Measurements from ENCODE around the gene SPTBN5.
"Not testable (repeated sequence)": the region's sequence is repeated elsewhere in the genome, so short reads cannot be mapped to it uniquely, and the experiment has no call there.

The SPTBN5 gene

DNA sequence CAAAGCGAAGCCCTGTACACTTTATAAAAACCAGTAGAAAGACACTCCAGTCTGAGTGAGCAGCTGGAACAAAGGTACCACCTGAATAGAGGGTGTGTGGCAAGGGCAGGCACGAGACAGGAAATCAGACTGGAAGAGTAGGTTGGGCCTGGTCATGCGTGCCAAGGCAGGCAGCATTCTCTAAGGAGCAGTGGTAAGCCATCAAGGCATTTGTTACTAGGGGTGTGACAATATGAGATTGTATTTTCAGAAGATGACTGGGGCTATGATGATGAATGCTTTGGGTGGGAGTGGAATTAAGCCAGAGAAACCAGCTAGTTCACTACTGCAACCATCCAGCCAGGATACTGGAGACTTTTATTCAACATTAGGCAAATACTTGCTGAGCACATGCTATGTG is 61.0 kb downstream of the SPTBN5 start:
- Histone ChIP-seq H3K4me2 (ENCODE audit: low read depth, low read length, poor library complexity, severe bottlenecking) (peak overlapping the region; percentile 75), H3F3A (ENCODE audit: low read depth) (peaks cover 12% of the 10 kb centered on the region), H2AFZ (ENCODE audit: low read length) (no peak overlapping the region), H3K27me3 (ENCODE audit: insufficient read depth, low read length, poor library complexity, severe bottlenecking) (no peaks in the 10 kb centered on the region), H4K20me1 (ENCODE audit: insufficient read depth, low read length, poor library complexity, severe bottlenecking) (no peaks in the 10 kb centered on the region), H3K9me2 (replicated peaks; ENCODE audit: low read depth, low read length) (no peaks in the 10 kb centered on the region), H3K4me3 (ENCODE audit: low read length, poor library complexity, severe bottlenecking) (peak overlapping the region; percentile 21), H3K36me3 (ENCODE audit: insufficient read depth, low read length) (no peaks in the 10 kb centered on the region), H3K9me3 (ENCODE audit: insufficient read depth, low read depth, low read length) (no peaks in the 10 kb centered on the region), H3K79me2 (ENCODE audit: insufficient read depth, low read length) (peaks cover 42% of the 10 kb centered on the region), H3K9ac (ENCODE audit: low read depth, low read length, poor library complexity, severe bottlenecking) (peak overlapping the region; percentile 45), H3K4me1 (ENCODE audit: insufficient read depth, low read length, poor library complexity, severe bottlenecking) (peaks cover 72% of the 10 kb centered on the region)
- no peak for TF ChIP-seq EZH2phosphoT487 (IDR thresholded peaks at IDR 0.05; ENCODE audit: borderline replicate concordance)
- TF ChIP-seq, protein P1, sequence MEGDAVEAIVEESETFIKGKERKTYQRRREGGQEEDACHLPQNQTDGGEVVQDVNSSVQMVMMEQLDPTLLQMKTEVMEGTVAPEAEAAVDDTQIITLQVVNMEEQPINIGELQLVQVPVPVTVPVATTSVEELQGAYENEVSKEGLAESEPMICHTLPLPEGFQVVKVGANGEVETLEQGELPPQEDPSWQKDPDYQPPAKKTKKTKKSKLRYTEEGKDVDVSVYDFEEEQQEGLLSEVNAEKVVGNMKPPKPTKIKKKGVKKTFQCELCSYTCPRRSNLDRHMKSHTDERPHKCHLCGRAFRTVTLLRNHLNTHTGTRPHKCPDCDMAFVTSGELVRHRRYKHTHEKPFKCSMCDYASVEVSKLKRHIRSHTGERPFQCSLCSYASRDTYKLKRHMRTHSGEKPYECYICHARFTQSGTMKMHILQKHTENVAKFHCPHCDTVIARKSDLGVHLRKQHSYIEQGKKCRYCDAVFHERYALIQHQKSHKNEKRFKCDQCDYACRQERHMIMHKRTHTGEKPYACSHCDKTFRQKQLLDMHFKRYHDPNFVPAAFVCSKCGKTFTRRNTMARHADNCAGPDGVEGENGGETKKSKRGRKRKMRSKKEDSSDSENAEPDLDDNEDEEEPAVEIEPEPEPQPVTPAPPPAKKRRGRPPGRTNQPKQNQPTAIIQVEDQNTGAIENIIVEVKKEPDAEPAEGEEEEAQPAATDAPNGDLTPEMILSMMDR (conservative IDR thresholded peaks at IDR 0.05; ENCODE audit: low read length), result no peak

DNA sequence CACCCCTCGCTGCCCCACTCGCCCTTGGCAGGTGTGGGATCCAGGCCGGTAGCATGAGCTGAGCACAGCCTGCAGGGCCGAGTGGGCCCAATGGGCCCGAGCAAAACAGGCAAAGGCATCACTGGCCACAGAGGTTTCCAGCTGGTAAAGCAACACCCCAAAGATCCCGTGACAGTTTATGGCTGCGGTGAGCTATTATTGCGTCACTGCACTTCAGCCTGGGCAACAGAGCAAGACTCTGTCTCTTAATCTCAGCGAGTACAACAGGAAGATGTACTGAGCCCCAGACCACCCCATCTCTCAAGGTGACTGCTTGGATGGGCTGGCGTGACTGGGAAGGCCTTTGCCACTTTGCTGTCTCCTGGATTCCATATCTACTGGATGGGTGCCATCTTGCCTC is 61.6 kb downstream of the SPTBN5 start:
- Histone ChIP-seq H3K4me1 (ENCODE audit: insufficient read depth, low read length, poor library complexity, severe bottlenecking) (peaks cover 77% of the 10 kb centered on the region), H3K9me3 (ENCODE audit: insufficient read depth, low read depth, low read length) (no peaks in the 10 kb centered on the region), H4K20me1 (ENCODE audit: insufficient read depth, low read length, poor library complexity, severe bottlenecking) (no peaks in the 10 kb centered on the region), H3K27me3 (ENCODE audit: insufficient read depth, low read length, poor library complexity, severe bottlenecking) (no peaks in the 10 kb centered on the region), H3K36me3 (ENCODE audit: insufficient read depth, low read length) (no peaks in the 10 kb centered on the region), H3K4me2 (ENCODE audit: low read depth, low read length, poor library complexity, severe bottlenecking) (peak overlapping the region; percentile 75), H2AFZ (ENCODE audit: low read length) (no peak overlapping the region), H3K4me3 (ENCODE audit: low read length, poor library complexity, severe bottlenecking) (peak overlapping the region; percentile 46), H3F3A (ENCODE audit: low read depth) (peaks cover 12% of the 10 kb centered on the region), H3K79me2 (ENCODE audit: insufficient read depth, low read length) (peaks cover 42% of the 10 kb centered on the region), H3K9ac (ENCODE audit: low read depth, low read length, poor library complexity, severe bottlenecking) (peak overlapping the region; percentile 45), H3K9me2 (replicated peaks; ENCODE audit: low read depth, low read length) (no peaks in the 10 kb centered on the region)
- TF ChIP-seq, protein P1 (conservative IDR thresholded peaks at IDR 0.05; ENCODE audit: low read length), result no peak
- TF ChIP-seq EZH2phosphoT487 (IDR thresholded peaks at IDR 0.05; ENCODE audit: borderline replicate concordance), result no peak

DNA sequence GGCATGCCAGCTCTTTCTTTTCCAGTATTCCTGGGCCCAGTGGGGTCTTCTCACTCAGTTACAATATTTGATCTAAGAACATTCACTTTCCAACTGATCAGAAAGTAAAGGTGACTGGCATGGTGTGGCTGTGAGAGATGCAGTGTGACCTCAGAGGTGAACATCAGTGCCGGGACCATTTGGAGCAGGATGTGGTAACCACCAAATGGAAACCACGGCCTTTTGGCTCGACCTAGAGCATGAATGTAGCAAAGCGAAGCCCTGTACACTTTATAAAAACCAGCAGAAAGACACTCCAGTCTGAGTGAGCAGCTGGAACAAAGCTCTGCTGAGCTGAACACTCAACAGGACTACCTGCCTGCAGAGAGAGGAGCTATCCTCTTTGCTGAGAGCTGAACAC is 62.6 kb downstream of the SPTBN5 start:
- peaks cover 12% of the 10 kb centered on the region for H3F3A ChIP-seq (ENCODE audit: low read depth)
- H3K9me3 ChIP-seq (ENCODE audit: insufficient read depth, low read depth, low read length); H3K27me3 ChIP-seq (ENCODE audit: insufficient read depth, low read length, poor library complexity, severe bottlenecking); H3K9me2 ChIP-seq (replicated peaks; ENCODE audit: low read depth, low read length); H4K20me1 ChIP-seq (ENCODE audit: insufficient read depth, low read length, poor library complexity, severe bottlenecking); H2AFZ ChIP-seq (ENCODE audit: low read length); H3K36me3 ChIP-seq (ENCODE audit: insufficient read depth, low read length): not testable (repeated sequence)
- peaks cover 42% of the 10 kb centered on the region for H3K79me2 ChIP-seq (ENCODE audit: insufficient read depth, low read length)
- H3K9ac ChIP-seq (ENCODE audit: low read depth, low read length, poor library complexity, severe bottlenecking), result peak overlapping the region; percentile 45
- peak overlapping the region; percentile 46 for H3K4me3 ChIP-seq (ENCODE audit: low read length, poor library complexity, severe bottlenecking)
- peak overlapping the region; percentile 75 for H3K4me2 ChIP-seq (ENCODE audit: low read depth, low read length, poor library complexity, severe bottlenecking)
- peaks cover 73% of the 10 kb centered on the region for H3K4me1 ChIP-seq (ENCODE audit: insufficient read depth, low read length, poor library complexity, severe bottlenecking)

DNA sequence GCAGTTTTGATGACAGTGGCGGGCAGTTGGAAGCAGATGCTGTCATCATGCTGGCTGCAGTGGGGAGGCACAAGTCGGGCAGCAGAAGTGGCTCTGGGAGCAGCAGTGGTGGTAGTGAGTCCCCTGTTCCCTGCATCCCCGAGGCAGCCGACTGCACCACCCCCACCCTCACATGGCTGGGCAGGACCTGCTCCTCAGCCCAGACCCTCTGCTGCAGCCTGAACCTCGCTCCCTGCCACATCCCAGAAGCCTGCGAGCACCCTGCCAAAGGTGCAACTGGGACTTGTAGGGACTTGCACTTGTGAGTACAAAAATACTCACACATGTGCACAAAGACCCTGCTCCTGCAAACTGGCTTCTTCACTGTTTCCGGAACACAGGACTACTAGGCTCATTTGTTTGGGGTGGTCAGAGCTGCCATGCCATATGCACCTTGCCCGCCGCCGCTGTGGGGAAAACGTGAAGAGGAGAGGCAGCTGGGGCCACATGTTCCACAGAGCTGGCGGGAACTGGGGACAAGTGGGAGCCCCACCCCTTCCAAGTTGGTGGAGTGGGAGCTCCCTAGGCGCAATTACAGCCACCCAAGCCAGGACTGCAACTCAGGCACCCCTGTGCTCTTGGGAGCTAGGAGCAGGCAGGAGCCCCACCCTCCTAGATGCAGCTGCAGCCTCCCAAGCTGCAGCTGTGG is 63.8 kb downstream of the SPTBN5 start:
- peak overlapping the region; percentile 8 for H3K4me3 ChIP-seq (ENCODE audit: low read length, poor library complexity, severe bottlenecking)
- no peaks in the 10 kb centered on the region for H3K9me3 ChIP-seq (ENCODE audit: insufficient read depth, low read depth, low read length)
- TF ChIP-seq, protein P1 (conservative IDR thresholded peaks at IDR 0.05; ENCODE audit: low read length), result no peak
- TF ChIP-seq EZH2phosphoT487 (IDR thresholded peaks at IDR 0.05; ENCODE audit: borderline replicate concordance), result no peak
- H3F3A ChIP-seq (ENCODE audit: low read depth), result peaks cover 12% of the 10 kb centered on the region
- H3K27me3 ChIP-seq (ENCODE audit: insufficient read depth, low read length, poor library complexity, severe bottlenecking), result no peaks in the 10 kb centered on the region
- H2AFZ ChIP-seq (ENCODE audit: low read length), result no peak overlapping the region
- H3K9me2 ChIP-seq (replicated peaks; ENCODE audit: low read depth, low read length), result no peaks in the 10 kb centered on the region
- H4K20me1 ChIP-seq (ENCODE audit: insufficient read depth, low read length, poor library complexity, severe bottlenecking), result no peaks in the 10 kb centered on the region
- peak overlapping the region; percentile 16 for H3K9ac ChIP-seq (ENCODE audit: low read depth, low read length, poor library complexity, severe bottlenecking)
- no peaks in the 10 kb centered on the region for H3K36me3 ChIP-seq (ENCODE audit: insufficient read depth, low read length)
- peaks cover 37% of the 10 kb centered on the region for H3K79me2 ChIP-seq (ENCODE audit: insufficient read depth, low read length)
- H3K4me2 ChIP-seq (ENCODE audit: low read depth, low read length, poor library complexity, severe bottlenecking), result peak overlapping the region; percentile 75
- H3K4me1 ChIP-seq (ENCODE audit: insufficient read depth, low read length, poor library complexity, severe bottlenecking), result peaks cover 63% of the 10 kb centered on the region

Measured in Loucy (cell line).